ENCODE measurements around the gene SH3BP4. TPM values are rescaled to one million over a fixed set of nuclear protein-coding genes. Genes with fewer than 3 reads are reported as not detected.
A peak's percentile ranks its signal among the peaks of the same experiment; 100 is the strongest.

Gene SH3BP4
- total and polyA plus RNA-seq, 2 of the 13 experiments (the other 11 are each of a cell fraction or from before 2014, with no cell fraction given): 34.6 to 99.1 TPM

GRCh38 chr2:234998404-234999211, 46.8 kb downstream of the SH3BP4 start (continued):
- TF ChIP-seq ZNF430 (CRISPR knock-in tag; IDR thresholded peaks at IDR 0.05) (no peak), ZNF3 (CRISPR knock-in tag; IDR thresholded peaks at IDR 0.05) (no peak), RORA (CRISPR knock-in tag; IDR thresholded peaks at IDR 0.05) (no peak), AHR (CRISPR knock-in tag; IDR thresholded peaks at IDR 0.05) (0 out of 2 replicates have a peak, but pooled peaks have one; percentile 24), RFX1 (IDR thresholded peaks at IDR 0.05) (no peak), DBP (CRISPR knock-in tag; IDR thresholded peaks at IDR 0.05; ENCODE audit: not compliant biosample characterization) (no peak), KDM5B (CRISPR knock-in tag; IDR thresholded peaks at IDR 0.05; ENCODE audit: borderline replicate concordance) (peak; percentile 77; the same call in 1 of the 2 replicates), ZNF557 (CRISPR knock-in tag; IDR thresholded peaks at IDR 0.05) (no peak), KLF15 (CRISPR knock-in tag; IDR thresholded peaks at IDR 0.05; ENCODE audit: borderline replicate concordance) (no peak), ZNF816 (CRISPR knock-in tag; IDR thresholded peaks at IDR 0.05; ENCODE audit: borderline replicate concordance) (no peak), ZBTB21 (CRISPR knock-in tag; IDR thresholded peaks at IDR 0.05) (peak; percentile 91), THYN1 (CRISPR knock-in tag; IDR thresholded peaks at IDR 0.05; ENCODE audit: borderline replicate concordance, low read depth) (no peak), KDM3A (CRISPR knock-in tag; IDR thresholded peaks at IDR 0.05; ENCODE audit: low read depth) (no peak; the same call in 1 of the 2 replicates), RNF2 (conservative IDR thresholded peaks at IDR 0.05; ENCODE audit: low read depth) (no peak), PITX1 (CRISPR knock-in tag; IDR thresholded peaks at IDR 0.05) (peak; percentile 70), NR2F6 (IDR thresholded peaks at IDR 0.05) (peak; percentile 72), NR2F6 (CRISPR knock-in tag; IDR thresholded peaks at IDR 0.05) (peak; percentile 48), KDM5A (IDR thresholded peaks at IDR 0.05; ENCODE audit: borderline replicate concordance, low read length) (no peak)
- TF ChIP-seq, protein P1, sequence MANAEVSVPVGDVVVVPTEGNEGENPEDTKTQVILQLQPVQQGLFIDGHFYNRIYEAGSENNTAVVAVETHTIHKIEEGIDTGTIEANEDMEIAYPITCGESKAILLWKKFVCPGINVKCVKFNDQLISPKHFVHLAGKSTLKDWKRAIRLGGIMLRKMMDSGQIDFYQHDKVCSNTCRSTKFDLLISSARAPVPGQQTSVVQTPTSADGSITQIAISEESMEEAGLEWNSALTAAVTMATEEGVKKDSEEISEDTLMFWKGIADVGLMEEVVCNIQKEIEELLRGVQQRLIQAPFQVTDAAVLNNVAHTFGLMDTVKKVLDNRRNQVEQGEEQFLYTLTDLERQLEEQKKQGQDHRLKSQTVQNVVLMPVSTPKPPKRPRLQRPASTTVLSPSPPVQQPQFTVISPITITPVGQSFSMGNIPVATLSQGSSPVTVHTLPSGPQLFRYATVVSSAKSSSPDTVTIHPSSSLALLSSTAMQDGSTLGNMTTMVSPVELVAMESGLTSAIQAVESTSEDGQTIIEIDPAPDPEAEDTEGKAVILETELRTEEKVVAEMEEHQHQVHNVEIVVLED (CRISPR knock-in tag; IDR thresholded peaks at IDR 0.05; ENCODE audit: borderline replicate concordance): 0 out of 2 replicates have a peak, but pooled peaks have one; percentile 44
- TF ChIP-seq, protein P2, sequence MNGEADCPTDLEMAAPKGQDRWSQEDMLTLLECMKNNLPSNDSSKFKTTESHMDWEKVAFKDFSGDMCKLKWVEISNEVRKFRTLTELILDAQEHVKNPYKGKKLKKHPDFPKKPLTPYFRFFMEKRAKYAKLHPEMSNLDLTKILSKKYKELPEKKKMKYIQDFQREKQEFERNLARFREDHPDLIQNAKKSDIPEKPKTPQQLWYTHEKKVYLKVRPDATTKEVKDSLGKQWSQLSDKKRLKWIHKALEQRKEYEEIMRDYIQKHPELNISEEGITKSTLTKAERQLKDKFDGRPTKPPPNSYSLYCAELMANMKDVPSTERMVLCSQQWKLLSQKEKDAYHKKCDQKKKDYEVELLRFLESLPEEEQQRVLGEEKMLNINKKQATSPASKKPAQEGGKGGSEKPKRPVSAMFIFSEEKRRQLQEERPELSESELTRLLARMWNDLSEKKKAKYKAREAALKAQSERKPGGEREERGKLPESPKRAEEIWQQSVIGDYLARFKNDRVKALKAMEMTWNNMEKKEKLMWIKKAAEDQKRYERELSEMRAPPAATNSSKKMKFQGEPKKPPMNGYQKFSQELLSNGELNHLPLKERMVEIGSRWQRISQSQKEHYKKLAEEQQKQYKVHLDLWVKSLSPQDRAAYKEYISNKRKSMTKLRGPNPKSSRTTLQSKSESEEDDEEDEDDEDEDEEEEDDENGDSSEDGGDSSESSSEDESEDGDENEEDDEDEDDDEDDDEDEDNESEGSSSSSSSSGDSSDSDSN (CRISPR knock-in tag; IDR thresholded peaks at IDR 0.05): peak; percentile 48; the same call in 1 of the 2 replicates
- TF ChIP-seq, protein P3, sequence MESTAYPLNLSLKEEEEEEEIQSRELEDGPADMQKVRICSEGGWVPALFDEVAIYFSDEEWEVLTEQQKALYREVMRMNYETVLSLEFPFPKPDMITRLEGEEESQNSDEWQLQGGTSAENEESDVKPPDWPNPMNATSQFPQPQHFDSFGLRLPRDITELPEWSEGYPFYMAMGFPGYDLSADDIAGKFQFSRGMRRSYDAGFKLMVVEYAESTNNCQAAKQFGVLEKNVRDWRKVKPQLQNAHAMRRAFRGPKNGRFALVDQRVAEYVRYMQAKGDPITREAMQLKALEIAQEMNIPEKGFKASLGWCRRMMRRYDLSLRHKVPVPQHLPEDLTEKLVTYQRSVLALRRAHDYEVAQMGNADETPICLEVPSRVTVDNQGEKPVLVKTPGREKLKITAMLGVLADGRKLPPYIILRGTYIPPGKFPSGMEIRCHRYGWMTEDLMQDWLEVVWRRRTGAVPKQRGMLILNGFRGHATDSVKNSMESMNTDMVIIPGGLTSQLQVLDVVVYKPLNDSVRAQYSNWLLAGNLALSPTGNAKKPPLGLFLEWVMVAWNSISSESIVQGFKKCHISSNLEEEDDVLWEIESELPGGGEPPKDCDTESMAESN (CRISPR knock-in tag; conservative IDR thresholded peaks at IDR 0.05): no peak

Data from HepG2 (cell line).